GM23248 (cell line): ENCODE measurements around the gene GHITM. TPM values are rescaled to one million over a fixed set of nuclear protein-coding genes. Genes with fewer than 3 reads are reported as not detected.

Experiments
- DNase-seq: peaks from one replicate; pipeline ENCODE4 v3.0.0-alpha.2; 2015
- H2AFZ ChIP-seq: fragments of 200-600 bp; sonication (generic); 2 replicates; pipeline ENCODE4 v1.6.1; 2016; ENCODE audit warnings: antibody characterized with exemption
- H3F3A ChIP-seq: fragments of 200-600 bp; sonication (generic); 2 replicates; pipeline ENCODE4 v1.6.1; 2016; ENCODE audit warnings: mild to moderate bottlenecking, antibody characterized with exemption, mixed run types; ENCODE audit not compliant: insufficient read depth
- H3K27ac ChIP-seq: fragments of 200-600 bp; sonication (generic); 2 replicates; pipeline ENCODE4 v1.5.1; 2016; ENCODE audit warnings: mild to moderate bottlenecking
- H3K27me3 ChIP-seq: fragments of 200-600 bp; sonication (generic); replicated peaks from 2 replicates; pipeline ENCODE4 v1.6.1; 2016; ENCODE audit warnings: mild to moderate bottlenecking; ENCODE audit not compliant: insufficient read depth
- H3K36me3 ChIP-seq: fragments of 200-600 bp; sonication (generic); 2 replicates; pipeline ENCODE4 v1.6.1; 2016; ENCODE audit warnings: low read depth, mild to moderate bottlenecking
- H3K4me1 ChIP-seq: fragments of 200-600 bp; sonication (generic); 2 replicates; pipeline ENCODE4 v1.6.1; 2016; ENCODE audit warnings: mild to moderate bottlenecking; ENCODE audit not compliant: insufficient read depth
- H3K4me2 ChIP-seq: fragments of 200-600 bp; sonication (generic); one replicate; pipeline ENCODE4 v1.6.1; 2016; ENCODE audit warnings: mild to moderate bottlenecking; ENCODE audit not compliant: unreplicated experiment
- H3K4me3 ChIP-seq: fragments of 200-600 bp; sonication (generic); 2 replicates; pipeline ENCODE4 v1.5.1; 2016; ENCODE audit warnings: mild to moderate bottlenecking
- H3K79me2 ChIP-seq: fragments of 200-600 bp; sonication (generic); 2 replicates; pipeline ENCODE4 v1.6.1; 2016; ENCODE audit warnings: mild to moderate bottlenecking; ENCODE audit not compliant: insufficient read depth
- H3K9ac ChIP-seq: fragments of 200-600 bp; sonication (generic); 2 replicates; pipeline ENCODE4 v1.6.1; 2016; ENCODE audit warnings: mild to moderate bottlenecking
- H3K9me2 ChIP-seq: fragments of 200-600 bp; sonication (generic); 2 replicates; pipeline ENCODE4 v1.6.1; 2016; ENCODE audit warnings: mixed run types, mild to moderate bottlenecking, moderate library complexity; ENCODE audit not compliant: insufficient read depth
- H3K9me3 ChIP-seq: fragments of 200-600 bp; sonication (generic); one replicate; pipeline ENCODE4 v1.6.1; 2017; ENCODE audit warnings: low read depth
- H4K20me1 ChIP-seq: fragments of 200-600 bp; sonication (generic); 2 replicates; pipeline ENCODE4 v1.6.0; 2016; ENCODE audit not compliant: insufficient read depth
- EZH2 ChIP-seq: fragments of 200-600 bp; sonication (generic); IDR thresholded peaks from 2 replicates; pipeline ENCODE4 v1.6.1; 2018; ENCODE audit warnings: antibody characterized with exemption, mild to moderate bottlenecking; ENCODE audit not compliant: insufficient read depth, poor library complexity, severe bottlenecking
- EZH2phosphoT487 ChIP-seq: fragments of 200-600 bp; sonication (generic); IDR thresholded peaks from 2 replicates; pipeline ENCODE4 v1.6.1; 2018; ENCODE audit warnings: antibody characterized with exemption, moderate library complexity, mild to moderate bottlenecking, low read depth; ENCODE audit not compliant: insufficient read depth
- WGBS, 2 experiments: methylation state at CpG; one replicate each; pipeline ENCODE4 v1.1.6; 2015 to 2017; ENCODE audit warnings: low lambda C conversion rate in 2 of 2, low coverage in 1 of 2; ENCODE audit errors: missing lambda C conversion rate in 2 of 2; 5-methylcytosine and 5-hydroxymethylcytosine counted together
- in situ Hi-C: fragments of 300-500 bp; cut with MboI; formaldehyde crosslinking; loops from 2 replicates; pipeline ENCODE4 v1.15.0; 2020
- polyA plus RNA-seq: library from polyadenylated mRNA; unstranded; fragments of >200 nt; fragmentation: Nextera tagmentation; extraction: Ambion mirVana; gene quantifications from 2 replicates; pipeline ENCODE4 v1.2.1, GENCODE V29; 2016
- total RNA-seq: library from RNA; depleted of rRNA; stranded (reverse); fragments of >200 nt; shearing (Covaris generic); gene quantifications from 2 replicates; pipeline ENCODE4 v1.2.3, GENCODE V29; 2014

The GHITM gene
- total and polyA plus RNA-seq, 2 experiments from 2014 or later = 205 to 258 TPM

GRCh38 chr10:84149854-84150253 lies 10.5 kb downstream of the GHITM start:
- no peak for DNase-seq
- in situ Hi-C loops = no loop called here
- WGBS, 2 experiments = 100% methylated on average over 2 of the region's 2 CpGs
- Histone ChIP-seq H3K27ac (no peak overlapping the region), H2AFZ (no peak overlapping the region), H3K9me2 (no peaks in the 10 kb centered on the region), H3K36me3 (peaks cover 86% of the 10 kb centered on the region), H3K4me1 (no peaks in the 10 kb centered on the region), H3K4me2 (no peak overlapping the region), H3K79me2 (peaks cover 18% of the 10 kb centered on the region), H3K27me3 (no peaks in the 10 kb centered on the region), H3K4me3 (no peak overlapping the region), H3K9ac (no peak overlapping the region), H4K20me1 (no peaks in the 10 kb centered on the region), H3F3A (peaks cover 36% of the 10 kb centered on the region), H3K9me3 (no peaks in the 10 kb centered on the region)
- TF ChIP-seq EZH2phosphoT487 (no peak), EZH2 (no peak)

GRCh38 chr10:84152769-84153168 lies 13.5 kb downstream of the GHITM start:
- H4K20me1 ChIP-seq = no peaks in the 10 kb centered on the region
- H3K9ac ChIP-seq = no peak overlapping the region
- no peaks in the 10 kb centered on the region for H3K27me3 ChIP-seq
- TF ChIP-seq EZH2phosphoT487 (no peak), EZH2 (no peak)
- H3K4me2 ChIP-seq = no peak overlapping the region
- no peak for DNase-seq
- peaks cover 66% of the 10 kb centered on the region for H3K36me3 ChIP-seq
- no peaks in the 10 kb centered on the region for H3K4me1 ChIP-seq
- H3F3A ChIP-seq = peaks cover 31% of the 10 kb centered on the region
- no peaks in the 10 kb centered on the region for H3K9me2 ChIP-seq
- no peak overlapping the region for H3K4me3 ChIP-seq
- no peaks in the 10 kb centered on the region for H3K9me3 ChIP-seq
- no peak overlapping the region for H3K27ac ChIP-seq
- peaks cover 13% of the 10 kb centered on the region; the same call in 1 of the 2 replicates for H3K79me2 ChIP-seq
- in situ Hi-C loops = no loop called here
- no peak overlapping the region for H2AFZ ChIP-seq

GRCh38 chr10:84155521-84155920 lies 16.2 kb downstream of the GHITM start:
- in situ Hi-C loops = no loop called here
- 98 to 99% methylated on average over 4 of the region's 4 CpGs for WGBS, 2 experiments
- Histone ChIP-seq H3K9me2 (no peaks in the 10 kb centered on the region), H3K27me3 (no peaks in the 10 kb centered on the region), H3K79me2 (0 out of 2 replicates have a peak, but pooled peaks cover 8% of the 10 kb centered on the region), H3K9ac (no peak overlapping the region), H3F3A (peaks cover 30% of the 10 kb centered on the region), H3K4me3 (no peak overlapping the region), H3K36me3 (peaks cover 43% of the 10 kb centered on the region), H3K27ac (no peak overlapping the region), H2AFZ (no peak overlapping the region), H4K20me1 (no peaks in the 10 kb centered on the region), H3K9me3 (no peaks in the 10 kb centered on the region), H3K4me1 (no peaks in the 10 kb centered on the region), H3K4me2 (no peak overlapping the region)
- no peak for TF ChIP-seq EZH2phosphoT487
- TF ChIP-seq EZH2 = no peak
- no peak for DNase-seq

GRCh38 chr10:84156009-84156408 lies 16.7 kb downstream of the GHITM start:
- TF ChIP-seq EZH2 (no peak), EZH2phosphoT487 (no peak)
- Histone ChIP-seq H3K27me3 (no peaks in the 10 kb centered on the region), H3K9me3 (no peaks in the 10 kb centered on the region), H4K20me1 (no peaks in the 10 kb centered on the region), H3K27ac (no peak overlapping the region), H3F3A (peaks cover 30% of the 10 kb centered on the region), H3K4me1 (no peaks in the 10 kb centered on the region), H3K36me3 (peaks cover 38% of the 10 kb centered on the region), H2AFZ (no peak overlapping the region), H3K4me2 (no peak overlapping the region), H3K9me2 (no peaks in the 10 kb centered on the region), H3K79me2 (0 out of 2 replicates have a peak, but pooled peaks cover 4% of the 10 kb centered on the region), H3K4me3 (no peak overlapping the region), H3K9ac (no peak overlapping the region)
- no peak for DNase-seq
- WGBS, 2 experiments = 95 to 98% methylated on average over 2 of the region's 2 CpGs
- in situ Hi-C loops = no loop called here

GRCh38 chr10:84156768-84157167 lies 17.5 kb downstream of the GHITM start:
- peaks cover 30% of the 10 kb centered on the region for H3F3A ChIP-seq
- in situ Hi-C loops = no loop called here
- 86 to 89% methylated on average over 10 of the region's 10 CpGs for WGBS, 2 experiments
- H3K9ac ChIP-seq = no peak overlapping the region
- H3K27ac ChIP-seq = no peak overlapping the region
- no peak overlapping the region for H2AFZ ChIP-seq
- no peak overlapping the region for H3K4me2 ChIP-seq
- no peak overlapping the region for H3K4me3 ChIP-seq
- no peaks in the 10 kb centered on the region for H4K20me1 ChIP-seq
- H3K36me3 ChIP-seq = peaks cover 31% of the 10 kb centered on the region
- H3K9me2 ChIP-seq = no peaks in the 10 kb centered on the region
- DNase-seq = peak; percentile 7
- no peaks in the 10 kb centered on the region for H3K4me1 ChIP-seq
- H3K79me2 ChIP-seq = no peaks in the 10 kb centered on the region
- TF ChIP-seq EZH2 = no peak
- TF ChIP-seq EZH2phosphoT487 = no peak
- no peaks in the 10 kb centered on the region for H3K9me3 ChIP-seq
- no peaks in the 10 kb centered on the region for H3K27me3 ChIP-seq
